Measurements from ENCODE around the gene SLC9A8. TPM values are rescaled to one million over a fixed set of nuclear protein-coding genes. Genes with fewer than 3 reads are reported as not detected.

SLC9A8 gene
- total RNA-seq, 1 donor from 2014 or later: 9.4 TPM

DNA sequence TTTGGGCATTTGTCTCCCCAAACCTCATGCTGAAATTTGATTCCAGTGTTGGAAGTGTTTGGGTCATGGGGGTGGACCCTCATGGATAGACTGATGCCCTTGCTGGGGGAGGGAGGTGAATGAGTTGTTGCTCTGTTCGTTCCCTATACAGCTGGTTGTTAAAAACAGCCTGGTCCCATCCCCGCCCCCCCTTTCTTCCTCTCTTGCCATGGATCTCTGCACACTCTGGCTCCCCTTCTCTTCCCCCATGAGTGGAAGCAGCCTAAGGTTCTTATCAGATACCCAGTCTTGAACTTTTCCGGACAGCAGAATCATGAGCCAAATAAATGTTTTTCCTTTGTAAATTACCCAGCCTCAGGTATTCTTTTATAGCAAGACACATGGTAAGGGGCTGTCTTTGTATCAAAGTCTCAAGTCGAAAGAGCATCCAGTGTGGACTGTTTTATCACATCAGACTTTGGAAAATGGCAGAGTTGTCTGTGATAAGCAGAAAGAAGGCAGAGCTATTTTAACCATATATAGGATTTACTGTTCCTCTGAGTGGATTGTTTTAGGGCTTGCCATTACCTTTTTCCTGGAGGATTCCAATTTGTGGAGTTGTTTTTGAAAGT is 31.2 kb downstream of the SLC9A8 start:
- DNase-seq (ENCODE audit: low read depth): no peak
- no peak for TF ChIP-seq CTCF (IDR thresholded peaks at IDR 0.05; ENCODE audit: insufficient read depth, low read length, poor library complexity, severe bottlenecking)
- no peaks in the 10 kb centered on the region for H3K27me3 ChIP-seq (ENCODE audit: control insufficient read depth, insufficient read depth, low read length)
- no peaks in the 10 kb centered on the region for H3K36me3 ChIP-seq (ENCODE audit: control insufficient read depth, insufficient read depth, low read length)
- no peak overlapping the region for H3K4me3 ChIP-seq (ENCODE audit: low read depth, low read length)

DNA sequence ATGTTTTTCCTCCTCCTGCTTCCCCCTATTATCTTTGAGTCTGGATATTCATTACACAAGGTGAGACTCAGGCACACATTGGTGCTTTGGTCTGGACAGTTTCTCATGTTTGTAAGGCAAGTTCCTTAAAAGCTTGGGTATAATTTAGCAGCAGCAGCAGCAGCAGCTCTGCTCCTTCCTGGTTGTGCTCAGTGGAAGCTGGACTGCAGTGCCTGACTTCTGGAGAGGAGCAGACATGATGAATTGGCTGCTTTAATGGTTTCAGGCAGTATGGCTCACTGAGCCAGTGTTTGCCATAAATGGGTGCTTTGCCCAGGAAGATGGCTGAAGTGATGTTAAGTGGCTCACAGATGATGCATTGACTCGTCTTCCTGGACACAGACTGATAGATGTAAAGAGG is 32.4 kb downstream of the SLC9A8 start:
- Histone ChIP-seq H3K27me3 (ENCODE audit: control insufficient read depth, insufficient read depth, low read length) (no peaks in the 10 kb centered on the region), H3K4me3 (ENCODE audit: low read depth, low read length) (no peak overlapping the region), H3K36me3 (ENCODE audit: control insufficient read depth, insufficient read depth, low read length) (no peaks in the 10 kb centered on the region)
- no peak for TF ChIP-seq CTCF (IDR thresholded peaks at IDR 0.05; ENCODE audit: insufficient read depth, low read length, poor library complexity, severe bottlenecking)
- DNase-seq (ENCODE audit: low read depth): no peak

DNA sequence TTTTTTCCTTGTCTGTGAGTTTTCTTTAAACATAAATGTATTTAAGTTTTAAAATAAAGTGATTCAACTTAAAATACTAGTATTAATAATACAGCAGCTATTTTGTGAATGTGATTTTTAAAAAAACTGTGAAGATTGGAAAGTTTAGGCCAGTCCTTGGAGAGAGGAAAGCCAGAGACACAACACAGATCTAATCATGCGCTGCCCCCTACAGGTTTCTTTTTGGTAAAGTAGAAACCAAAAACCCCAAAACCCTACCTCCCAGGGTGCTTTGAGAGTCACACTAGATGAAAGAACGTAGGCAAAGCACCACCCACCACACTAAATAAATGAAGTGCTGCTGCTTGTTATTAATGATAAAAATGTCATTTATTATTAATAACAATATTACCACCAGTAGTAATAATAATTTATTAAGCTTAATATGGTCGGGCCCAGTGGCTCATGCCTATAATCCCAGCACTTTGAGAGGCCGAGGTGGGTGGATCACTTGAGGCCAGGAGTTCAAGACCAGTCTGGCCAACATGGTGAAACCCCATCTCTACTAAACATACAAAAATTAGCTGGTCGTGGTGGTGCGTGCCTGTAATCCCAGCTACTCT is 33.7 kb downstream of the SLC9A8 start:
- H3K27me3 ChIP-seq (ENCODE audit: control insufficient read depth, insufficient read depth, low read length): no peaks in the 10 kb centered on the region
- DNase-seq (ENCODE audit: low read depth): no peak
- H3K4me3 ChIP-seq (ENCODE audit: low read depth, low read length): no peak overlapping the region
- no peaks in the 10 kb centered on the region for H3K36me3 ChIP-seq (ENCODE audit: control insufficient read depth, insufficient read depth, low read length)
- TF ChIP-seq CTCF (IDR thresholded peaks at IDR 0.05; ENCODE audit: insufficient read depth, low read length, poor library complexity, severe bottlenecking): peak; percentile 54

DNA sequence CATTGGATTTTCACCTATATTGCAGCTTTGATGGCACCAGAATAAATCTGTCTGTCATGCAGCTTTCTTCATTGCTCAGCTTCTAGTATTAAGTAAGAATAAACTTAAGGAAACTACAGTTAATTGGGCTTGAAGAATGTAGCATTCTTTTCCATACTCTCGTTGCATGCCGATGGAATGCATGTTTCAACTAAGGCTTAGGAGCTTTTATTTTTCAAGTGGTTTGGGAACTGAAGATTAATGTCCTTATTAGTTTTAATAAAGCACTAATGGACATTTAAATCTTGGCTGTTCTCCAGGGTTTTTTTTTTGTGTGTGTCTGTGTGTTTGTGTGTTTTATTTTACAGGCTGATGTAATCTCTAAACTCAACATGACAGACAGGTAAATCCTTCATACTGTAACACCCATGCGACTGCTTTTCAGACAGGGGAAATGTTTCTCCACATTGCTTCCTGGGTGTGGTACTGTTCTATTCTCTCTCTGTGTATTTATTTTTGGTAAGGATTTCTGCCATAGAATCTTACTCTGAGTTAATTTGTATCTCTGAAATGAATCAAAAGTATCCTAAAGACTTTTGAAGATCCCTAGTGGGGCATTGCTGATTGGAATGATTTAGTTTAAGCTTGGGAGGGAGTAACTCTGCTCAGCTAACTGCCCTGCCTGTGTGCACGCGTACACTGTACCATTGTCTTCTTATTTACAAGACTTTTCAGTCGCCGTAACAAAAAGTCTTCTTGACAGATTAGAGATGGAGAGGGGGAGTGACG is 38.0 kb downstream of the SLC9A8 start:
- no peak for DNase-seq (ENCODE audit: low read depth)
- Histone ChIP-seq H3K4me3 (ENCODE audit: low read depth, low read length) (no peak overlapping the region), H3K27me3 (ENCODE audit: control insufficient read depth, insufficient read depth, low read length) (no peaks in the 10 kb centered on the region), H3K36me3 (ENCODE audit: control insufficient read depth, insufficient read depth, low read length) (no peaks in the 10 kb centered on the region)
- TF ChIP-seq CTCF (IDR thresholded peaks at IDR 0.05; ENCODE audit: insufficient read depth, low read length, poor library complexity, severe bottlenecking): no peak

GRCh38 chr20:49851231-49851705 is 38.6 kb downstream of the SLC9A8 start:
- no peak for TF ChIP-seq CTCF (IDR thresholded peaks at IDR 0.05; ENCODE audit: insufficient read depth, low read length, poor library complexity, severe bottlenecking)

More at GRCh38 chr20:49851231-49851705, 38.6 kb downstream of the SLC9A8 start:
- no peak overlapping the region for H3K4me3 ChIP-seq (ENCODE audit: low read depth, low read length)
- no peak for DNase-seq (ENCODE audit: low read depth)
- no peaks in the 10 kb centered on the region for H3K27me3 ChIP-seq (ENCODE audit: control insufficient read depth, insufficient read depth, low read length)
- H3K36me3 ChIP-seq (ENCODE audit: control insufficient read depth, insufficient read depth, low read length): no peaks in the 10 kb centered on the region
